Adrenal gland (tissue), 12 donors: Measurements from ENCODE around the gene KCNT1. TPM values are rescaled to one million over a fixed set of nuclear protein-coding genes. Genes with fewer than 3 reads are reported as not detected.

Experiments
- DNase-seq, 7 donors: peaks; one replicate each; pipeline ENCODE4 v3.0.0-alpha.2; 2019 to 2020
- H3K27ac ChIP-seq, 5 donors: fragments of 200-600 bp; sonication (generic) in 4 of 5; 1 replicate in 3 of 5; 2 replicates in 2 of 5; pipeline versions ENCODE4 v1.5.1 to v1.8.0; 2016 to 2020; ENCODE audit warnings: mild to moderate bottlenecking in 1 of 5
- H3K27me3 ChIP-seq: fragments of 200-600 bp; 2 replicates; pipeline ENCODE4 v1.8.0; 2021
- H3K36me3 ChIP-seq, 2 donors: fragments of 200-600 bp; replicated peaks in 1 of 2; 1 replicate in 1 of 2; 2 replicates in 1 of 2; pipeline versions ENCODE4 v1.5.1 to v1.8.0; 2018 to 2022
- H3K4me1 ChIP-seq, 2 donors: fragments of 200-600 bp; replicated peaks in 1 of 2; 1 replicate in 1 of 2; 2 replicates in 1 of 2; pipeline versions ENCODE4 v1.5.1 to v1.8.0; 2018 to 2021
- H3K4me3 ChIP-seq, 4 donors: fragments of 200-600 bp; sonication (generic) in 3 of 4; one replicate each; pipeline ENCODE4 v1.5.1; 2016 to 2018
- H3K9me3 ChIP-seq, 3 donors: fragments of 200-600 bp; sonication (generic) in 1 of 3; replicated peaks in 1 of 3; 1 replicate in 2 of 3; 2 replicates in 1 of 3; pipeline versions ENCODE4 v1.5.1 to v1.8.0; 2016 to 2021
- CTCF ChIP-seq, 6 experiments: fragments of 450-650 bp in 4 of 6; fragments of 200-600 bp in 2 of 6; sonication (generic) in 1 of 6; IDR thresholded peaks; 1 replicate in 5 of 6; 2 replicates in 1 of 6; pipeline versions ENCODE4 v1.5.1 to v1.8.0; 2016 to 2021; ENCODE audit warnings: antibody characterized with exemption in 6 of 6, mild to moderate bottlenecking in 2 of 6, moderate library complexity in 1 of 6
- POLR2A ChIP-seq, 2 donors: fragments of 450-650 bp; IDR thresholded peaks; one replicate each; pipeline ENCODE4 v1.6.1; 2017; ENCODE audit warnings: antibody characterized with exemption in 2 of 2, mild to moderate bottlenecking in 2 of 2, moderate library complexity in 1 of 2
- WGBS, 4 donors: extraction: QIAGEN DNeasy Blood & Tissue Kit in 2 of 4; methylation state at CpG; one replicate each; pipeline versions ENCODE4 v1.1.5 to v1.1.7; 2013 to 2017; 5-methylcytosine and 5-hydroxymethylcytosine counted together
- intact Hi-C, 2 donors: fragments of 100-400 bp; cut with DNase I; formaldehyde crosslinking; loops; one replicate each; pipeline versions ENCODE4 v1.14.1 to v1.15.0; 2022 to 2023
- polyA plus RNA-seq, 3 donors: library from polyadenylated mRNA; stranded (reverse); fragments of 200-250 nt in 2 of 3; fragments of 350-450 nt in 1 of 3; fragmentation: Illumina TruSeq in 1 of 3; extraction: RNeasy Lipid Tissue Mini Kit (QIAGEN cat#74804) in 1 of 3; gene quantifications; one replicate each; pipeline ENCODE4 v1.2.3, GENCODE V29; 2013 to 2014
- total RNA-seq, 9 donors: library from RNA; depleted of rRNA in 4 of 9; stranded (reverse); fragments of >200 nt in 4 of 9; fragments of 120-200 nt in 1 of 9; fragmentation: NEBNext Ultra II Directional in 1 of 9; extraction: Animal tissue kit (Norgen Biotek cat#: 25700) in 1 of 9; gene quantifications; one replicate each; pipeline versions ENCODE4 v1.1.0 to v1.2.4, GENCODE V29; 2013 to 2023
- donor health status: healthy with polysubstance abuse.
- donor health status: Bipolar disorder and iron deficiency.
- donor health status: DM: yes; HTN: yes; CAD: no.
- donor health status: DM: no; HTN: no; CAD: no.
- donor health status: DM: no; HTN: no; CAD: no.
- donor health status: DM: yes; HTN: yes; CAD: no.

The KCNT1 gene
- total and polyA plus RNA-seq, 12 donors: 0.05 to 2.4 (median 0.24) TPM; not detected in 6

GRCh38 chr9:135687216-135687615, 14.8 kb upstream of the KCNT1 start:
- DNase-seq: no peak
- intact Hi-C loops: loop anchor here in 1 of 2 donors (10.0 kb wide), 1 partner anchor 62 kb away; no protein-coding TSS in a partner anchor
- no peak for TF ChIP-seq CTCF (IDR thresholded peaks at IDR 0.05)
- no peak for TF ChIP-seq POLR2A (IDR thresholded peaks at IDR 0.05)
- 83 to 97% (median 88%) methylated on average over 6 to 15 of the region's 15 CpGs for WGBS, 4 donors
- Histone ChIP-seq H3K9me3 (no peaks in the 10 kb centered on the region), H3K4me1 (no peaks in the 10 kb centered on the region), H3K27ac (no peak overlapping the region), H3K4me3 (no peak overlapping the region), H3K27me3 (peaks cover 3% of the 10 kb centered on the region), H3K36me3 (no peaks in the 10 kb centered on the region)

GRCh38 chr9:135689011-135689410, 13.0 kb upstream of the KCNT1 start:
- Histone ChIP-seq H3K27me3 (no peaks in the 10 kb centered on the region), H3K4me1 (no peaks in the 10 kb centered on the region), H3K4me3 (no peak overlapping the region), H3K27ac (no peak overlapping the region), H3K9me3 (no peaks in the 10 kb centered on the region), H3K36me3 (no peaks in the 10 kb centered on the region)
- TF ChIP-seq POLR2A (IDR thresholded peaks at IDR 0.05): no peak
- no peak for TF ChIP-seq CTCF (IDR thresholded peaks at IDR 0.05)
- intact Hi-C loops: loop anchor here in 1 of 2 donors (10.0 kb wide), 1 partner anchor 64 kb away; no protein-coding TSS in a partner anchor
- 76 to 85% (median 82%) methylated on average over 10 of the region's 10 CpGs for WGBS, 4 donors
- DNase-seq: no peak

GRCh38 chr9:135690836-135691570, 11.0 kb upstream of the KCNT1 start:
- TF ChIP-seq CTCF (IDR thresholded peaks at IDR 0.05) (no peak), POLR2A (IDR thresholded peaks at IDR 0.05) (no peak)
- H3K4me3 ChIP-seq: no peak overlapping the region
- WGBS, 4 donors: 86 to 91% (median 89%) methylated on average over 9 to 19 of the region's 19 CpGs
- H3K27ac ChIP-seq: no peak overlapping the region
- intact Hi-C loops: no loop called here
- no peaks in the 10 kb centered on the region for H3K4me1 ChIP-seq
- H3K27me3 ChIP-seq: no peaks in the 10 kb centered on the region
- H3K36me3 ChIP-seq: no peaks in the 10 kb centered on the region
- no peaks in the 10 kb centered on the region for H3K9me3 ChIP-seq
- DNase-seq: no peak

GRCh38 chr9:135692410-135692809, 9.6 kb upstream of the KCNT1 start:
- Histone ChIP-seq H3K9me3 (no peaks in the 10 kb centered on the region), H3K4me3 (no peak overlapping the region), H3K36me3 (no peaks in the 10 kb centered on the region), H3K27me3 (no peaks in the 10 kb centered on the region), H3K4me1 (no peaks in the 10 kb centered on the region), H3K27ac (no peak overlapping the region)
- WGBS, 4 donors: 69 to 78% (median 78%) methylated on average over 5 to 11 of the region's 11 CpGs; no CpG with 5 or more reads in 1 of the 4 donors
- no peak for TF ChIP-seq CTCF (IDR thresholded peaks at IDR 0.05)
- no peak for DNase-seq
- intact Hi-C loops: no loop called here
